ENCODE data around the gene JRKL.

DNA sequence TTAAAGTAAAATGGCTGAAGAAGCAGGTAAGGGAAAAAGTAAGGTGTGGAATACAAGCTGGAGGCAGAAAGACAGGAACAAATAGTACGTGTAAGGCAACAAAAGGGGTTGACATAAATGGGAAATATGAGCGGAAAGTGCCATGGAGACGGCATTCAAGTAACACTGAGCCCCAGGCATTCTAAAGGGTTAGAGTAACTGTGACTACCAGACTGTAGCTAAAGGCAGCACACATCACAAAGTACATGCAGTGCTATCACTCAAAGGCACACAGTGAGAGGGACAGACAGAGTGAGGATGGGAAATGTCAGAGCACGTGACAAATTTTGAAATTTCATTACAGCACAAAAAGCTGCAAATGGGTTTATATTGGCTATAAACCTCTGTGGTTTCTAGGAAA lies 33.0 kb upstream of the JRKL start:
- TF ChIP-seq CTCF (IDR thresholded peaks at IDR 0.05) = no peak
- no peak for TF ChIP-seq POLR2A (IDR thresholded peaks at IDR 0.05; ENCODE audit: low read depth)
- TF ChIP-seq EP300 (IDR thresholded peaks at IDR 0.05) = no peak
